ENCODE results near the gene CFI. TPM values are rescaled to one million over a fixed set of nuclear protein-coding genes. Genes with fewer than 3 reads are reported as not detected.

The CFI gene
- total RNA-seq (2021; fragmentation: NEBNext Ultra II Directional; extraction: Animal tissue kit (Norgen Biotek cat#: 25700)) (not detected in 2 replicates), polyA plus RNA-seq (2011; rRNA removed) (not detected in 2 replicates), polyA minus RNA-seq (2011; rRNA and poly(A)+ RNA removed) (not detected in 2 replicates)
- 0.17 TPM for polyA plus RNA-seq (2011; cell fraction: cytosol; rRNA removed)
- polyA plus RNA-seq (2011; cell fraction: nucleus; rRNA removed): not detected
- not detected in 4 replicates for polyA plus RNA-seq (2012, experiment 1 of 2)
- not detected for polyA plus RNA-seq (2012, experiment 2 of 2)
- polyA plus RNA-seq (2013, experiment 1 of 2): not detected
- not detected for polyA plus RNA-seq (2013, experiment 2 of 2)
- polyA minus RNA-seq (2011; cell fraction: cytosol; rRNA and poly(A)+ RNA removed): not detected
- polyA minus RNA-seq (2011; cell fraction: nucleus; rRNA and poly(A)+ RNA removed): not detected
- long read RNA-seq, experiment 1: 0 reads
- long read RNA-seq, experiment 2: 0 reads

DNA sequence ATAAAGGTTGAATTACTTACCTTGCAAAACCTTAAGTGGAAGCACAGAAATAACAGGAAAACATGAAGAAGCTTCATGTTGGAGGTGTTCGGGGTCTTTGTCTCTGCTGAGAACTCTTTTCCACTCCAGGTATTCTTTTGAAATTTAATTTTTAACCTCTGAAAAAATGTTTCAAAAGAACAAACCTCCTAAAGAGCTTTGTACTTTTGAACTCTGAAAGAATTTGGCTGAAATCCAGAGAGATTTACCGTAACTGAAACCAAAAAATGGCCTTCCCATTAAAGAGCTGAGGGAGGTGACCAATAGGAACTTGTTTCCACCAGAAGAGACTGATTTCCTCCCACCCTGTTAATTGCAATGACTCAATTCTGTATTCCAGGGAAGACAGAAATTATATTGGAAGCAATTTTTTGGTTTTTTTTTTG, at the start of gene CFI:
Gene CFI (minus strand): TSS at position 105 of the 425 bp plus-strand sequence. CDS start 28 bp downstream, at position 77.
- WGBS, 2 experiments (ENCODE audit: extremely low coverage in 1 of 2, insufficient coverage in 1 of 2, insufficient read length in 1 of 2, insufficient replicate concordance in 2 of 2, low coverage in 1 of 2, low lambda C conversion rate in 2 of 2, missing lambda C conversion rate in 1 of 2): 85% methylated on average over 2 of the region's 2 CpGs; no CpG with 5 or more reads in 1 of the 2 experiments
- no peaks in the 10 kb centered on the region for H3K79me2 ChIP-seq (ENCODE audit: control insufficient read depth in 1 of 2, insufficient read depth in 2 of 2, low read length in 2 of 2)
- no peak within 1 kb of the TSS for H2AFZ ChIP-seq (ENCODE audit: low read length)
- no peak within 1 kb of the TSS for H3K18ac ChIP-seq (ENCODE audit: extremely low read depth, low read length)
- no peaks in the 10 kb centered on the region for H3K79me1 ChIP-seq (ENCODE audit: low read depth, low read length)
- H3K36me3 ChIP-seq (ENCODE audit: control insufficient read depth in 2 of 4, insufficient read depth in 4 of 4, low read length in 3 of 4): no peaks in the 10 kb centered on the region
- no peak within 1 kb of the TSS for H3K14ac ChIP-seq (ENCODE audit: insufficient read length)
- no peaks in the 10 kb centered on the region for H3K23me2 ChIP-seq (ENCODE audit: low read depth, low read length)
- no peak within 1 kb of the TSS for H3K9ac ChIP-seq (replicated peaks in 1 of 4; ENCODE audit: extremely low read depth in 1 of 4, low read depth in 3 of 4, low read length in 3 of 4)
- H4K91ac ChIP-seq (replicated peaks; ENCODE audit: insufficient read length, low read length): no peak within 1 kb of the TSS
- FAIRE-seq: no peak
- no peak within 1 kb of the TSS for H3K23ac ChIP-seq (ENCODE audit: insufficient read length)
- no peak within 1 kb of the TSS for H4K5ac ChIP-seq (ENCODE audit: insufficient read length, low read depth, low read length)
- no peak within 1 kb of the TSS for H2BK12ac ChIP-seq (ENCODE audit: low read depth, low read length)
- no peak within 1 kb of the TSS for H3K4me3 ChIP-seq (ENCODE audit: extremely low read depth in 1 of 4, insufficient read depth in 2 of 4, low read depth in 3 of 4, low read length in 4 of 4)
- ChIA-PET CTCF (ENCODE audit: partially characterized antibody) (interaction anchor here (1.4 kb wide), 1 partner anchor 98 kb away, joined by 4 read pairs; the partner anchor contains the start of gene CASP6), POLR2A (ENCODE audit: partially characterized antibody) (no interaction called here)
- no peak within 1 kb of the TSS for H2BK120ac ChIP-seq (replicated peaks; ENCODE audit: low read depth, low read length)
- H3K4me2 ChIP-seq (ENCODE audit: insufficient read depth in 1 of 2, low read depth in 2 of 2, low read length in 2 of 2): no peak within 1 kb of the TSS
- H4K8ac ChIP-seq (ENCODE audit: extremely low read depth, insufficient read depth, low read length): no peak within 1 kb of the TSS
- no peak within 1 kb of the TSS for H3K4ac ChIP-seq (replicated peaks; ENCODE audit: insufficient read length, low read depth, low read length)
- H2BK20ac ChIP-seq (ENCODE audit: low read length): no peak within 1 kb of the TSS
- no peak within 1 kb of the TSS for H2BK5ac ChIP-seq (ENCODE audit: low read depth, low read length)
- H3K56ac ChIP-seq (replicated peaks; ENCODE audit: insufficient read length, low read depth, low read length): no peak within 1 kb of the TSS
- H3K9me3 ChIP-seq (ENCODE audit: insufficient read depth in 2 of 2, low read depth in 1 of 2, low read length in 1 of 2): no peaks in the 10 kb centered on the region
- no peak within 1 kb of the TSS for H2AK5ac ChIP-seq (ENCODE audit: low read depth, low read length)
- no peaks in the 10 kb centered on the region for H3K4me1 ChIP-seq (replicated peaks in 1 of 4; ENCODE audit: control insufficient read depth in 3 of 4, insufficient read depth in 4 of 4, low read length in 3 of 4)
- H3K27ac ChIP-seq (ENCODE audit: low read depth, low read length): no peak within 1 kb of the TSS
- no peaks in the 10 kb centered on the region for H3K27me3 ChIP-seq (replicated peaks in 1 of 4; ENCODE audit: control insufficient read depth in 3 of 4, extremely low read depth in 1 of 4, insufficient read depth in 3 of 4, low read length in 3 of 4)
- DNase-seq (ENCODE audit: low read depth in 1 of 2, low spot score in 2 of 2): no peak
- no peaks in the 10 kb centered on the region for H4K20me1 ChIP-seq (replicated peaks in 1 of 2; ENCODE audit: control insufficient read depth in 1 of 2, insufficient read depth in 2 of 2, low read length in 2 of 2)
- TF ChIP-seq, protein P1, sequence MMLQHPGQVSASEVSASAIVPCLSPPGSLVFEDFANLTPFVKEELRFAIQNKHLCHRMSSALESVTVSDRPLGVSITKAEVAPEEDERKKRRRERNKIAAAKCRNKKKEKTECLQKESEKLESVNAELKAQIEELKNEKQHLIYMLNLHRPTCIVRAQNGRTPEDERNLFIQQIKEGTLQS (IDR thresholded peaks at IDR 0.05; ENCODE audit: insufficient read depth, low read depth, low read length): no peak
- TF ChIP-seq BACH1 (IDR thresholded peaks at IDR 0.05; ENCODE audit: low read length): no peak
- no peak for TF ChIP-seq SAP30 (IDR thresholded peaks at IDR 0.05; ENCODE audit: insufficient read depth, insufficient replicate concordance, low read length)
- no peak for TF ChIP-seq RNF2 (IDR thresholded peaks at IDR 0.05; ENCODE audit: borderline replicate concordance, low read depth, low read length, missing control alignments, poor library complexity, severe bottlenecking)
- TF ChIP-seq, protein P2, sequence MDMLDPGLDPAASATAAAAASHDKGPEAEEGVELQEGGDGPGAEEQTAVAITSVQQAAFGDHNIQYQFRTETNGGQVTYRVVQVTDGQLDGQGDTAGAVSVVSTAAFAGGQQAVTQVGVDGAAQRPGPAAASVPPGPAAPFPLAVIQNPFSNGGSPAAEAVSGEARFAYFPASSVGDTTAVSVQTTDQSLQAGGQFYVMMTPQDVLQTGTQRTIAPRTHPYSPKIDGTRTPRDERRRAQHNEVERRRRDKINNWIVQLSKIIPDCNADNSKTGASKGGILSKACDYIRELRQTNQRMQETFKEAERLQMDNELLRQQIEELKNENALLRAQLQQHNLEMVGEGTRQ (IDR thresholded peaks at IDR 0.05; ENCODE audit: low read length): no peak
- TF ChIP-seq SP2 (IDR thresholded peaks at IDR 0.05; ENCODE audit: low read length): no peak
- no peak for TF ChIP-seq MAFK (IDR thresholded peaks at IDR 0.05; ENCODE audit: low read depth, low read length)
- no peak within 1 kb of the TSS for H2BK15ac ChIP-seq (ENCODE audit: low read length)

Measured in H1 (cell line).